SK-N-SH (cell line): ENCODE data around the gene ZSCAN25. TPM values are rescaled to one million over a fixed set of nuclear protein-coding genes. Genes with fewer than 3 reads are reported as not detected.

Source experiments
- CTCF ChIA-PET: fragments of 300-600, 350-600 bp; formaldehyde crosslinking; extraction: SDS; loops from one replicate; lab custom pipeline; 2021; lab: Yijun Ruan, JAX
- POLR2A ChIA-PET: fragments of 350-600 bp; sonication (Branson Sonifier 250); formaldehyde crosslinking; extraction: SDS; loops from one replicate; lab custom pipeline; 2020; ENCODE audit warnings: antibody characterized with exemption, inconsistent platforms; lab: Yijun Ruan, JAX
- DNase-seq: peaks from one replicate; pipeline ENCODE4 v3.0.0; 2012
- H2AFZ ChIP-seq: fragments of 200-600 bp; sonication (generic); 2 replicates; pipeline ENCODE4 v1.8.1; 2016; ENCODE audit warnings: antibody characterized with exemption, mild to moderate bottlenecking, low read depth
- H3F3A ChIP-seq: fragments of 200-600 bp; sonication (generic); replicated peaks from 2 replicates; pipeline ENCODE3; 2016; ENCODE audit warnings: antibody characterized with exemption, mild to moderate bottlenecking; ENCODE audit not compliant: insufficient read depth
- H3K27ac ChIP-seq, 2 experiments: fragments of 200-500 bp in 1 of 2; fragments of 200-600 bp in 1 of 2; sonication (Bioruptor generic) in 1 of 2; sonication (generic), shearing (Covaris generic) in 1 of 2; 2 replicates each; pipeline versions ENCODE4 v1.5.1 to v1.6.1; 2014 to 2016; ENCODE audit warnings: low read depth in 2 of 2, inconsistent platforms in 1 of 2, low read length in 1 of 2, mild to moderate bottlenecking in 1 of 2, mixed read lengths in 1 of 2
- H3K27me3 ChIP-seq: fragments of 200-600 bp; sonication (generic), shearing (Covaris generic); 2 replicates; pipeline ENCODE4 v1.6.1; 2016; ENCODE audit warnings: mixed run types; ENCODE audit not compliant: insufficient read depth
- H3K36me3 ChIP-seq, 2 experiments: fragments of 200-500 bp in 1 of 2; fragments of 200-600 bp in 1 of 2; sonication (Bioruptor generic) in 1 of 2; sonication (generic) in 1 of 2; replicated peaks in 1 of 2; 2 replicates each; pipeline versions ENCODE3 to v1.5.1; 2014 to 2016; ENCODE audit warnings: low read length in 1 of 2, mild to moderate bottlenecking in 1 of 2; ENCODE audit not compliant: insufficient read depth in 2 of 2, control insufficient read depth in 1 of 2
- H3K4me1 ChIP-seq, 2 experiments: fragments of 200-500 bp in 1 of 2; fragments of 200-600 bp in 1 of 2; sonication (Bioruptor generic) in 1 of 2; sonication (generic), shearing (Covaris generic) in 1 of 2; 2 replicates each; pipeline versions ENCODE4 v1.5.1 to v1.6.1; 2014 to 2016; ENCODE audit warnings: low read depth in 1 of 2, low read length in 1 of 2, mixed run types in 1 of 2; ENCODE audit not compliant: insufficient read depth in 2 of 2, control insufficient read depth in 1 of 2
- H3K4me2 ChIP-seq: fragments of 200-600 bp; sonication (generic), shearing (Covaris generic); 2 replicates; pipeline ENCODE4 v1.6.1; 2017; ENCODE audit warnings: mixed run types
- H3K4me3 ChIP-seq, 2 experiments: fragments of 200-500 bp in 1 of 2; fragments of 200-600 bp in 1 of 2; sonication (Bioruptor generic) in 1 of 2; sonication (generic), shearing (Covaris generic) in 1 of 2; 2 replicates each; pipeline versions ENCODE4 v1.5.1 to v1.8.1; 2014 to 2016; ENCODE audit warnings: low read depth in 2 of 2, inconsistent platforms in 1 of 2, low read length in 1 of 2, mild to moderate bottlenecking in 1 of 2, mixed read lengths in 1 of 2, moderate library complexity in 1 of 2
- H3K79me2 ChIP-seq: fragments of 200-600 bp; sonication (generic); 2 replicates; pipeline ENCODE4 v1.8.1; 2017; ENCODE audit warnings: mild to moderate bottlenecking; ENCODE audit not compliant: insufficient read depth
- H3K9ac ChIP-seq: fragments of 200-600 bp; sonication (generic); 2 replicates; pipeline ENCODE4 v1.6.1; 2017; ENCODE audit warnings: mixed run types
- H3K9me2 ChIP-seq: fragments of 200-600 bp; sonication (generic); 2 replicates; pipeline ENCODE4 v1.6.1; 2017; ENCODE audit warnings: mixed run types
- H3K9me3 ChIP-seq: fragments of 200-600 bp; sonication (generic); 2 replicates; pipeline ENCODE4 v1.6.1; 2017; ENCODE audit warnings: mixed run types, mild to moderate bottlenecking, moderate library complexity
- H4K20me1 ChIP-seq: fragments of 200-600 bp; sonication (generic); 2 replicates; pipeline ENCODE4 v1.6.1; 2017; ENCODE audit warnings: mild to moderate bottlenecking, mixed run types; ENCODE audit not compliant: insufficient read depth
- CTCF ChIP-seq: fragments of 200-600 bp; sonication (generic); IDR thresholded peaks from 2 replicates; pipeline ENCODE4 v1.6.1; 2017; ENCODE audit warnings: antibody characterized with exemption, mild to moderate bottlenecking, moderate library complexity
- ELF1 ChIP-seq: IDR thresholded peaks from 2 replicates; pipeline ENCODE4 v1.4.0; 2012
- EP300 ChIP-seq, 2 experiments: IDR thresholded peaks; 2 replicates each; pipeline versions ENCODE4 v1.4.0 to v1.6.1; 2012; ENCODE audit warnings: borderline replicate concordance in 1 of 2, low read depth in 1 of 2, low read length in 1 of 2
- GABPA ChIP-seq: IDR thresholded peaks from 2 replicates; pipeline ENCODE4 v1.4.0; 2012; ENCODE audit warnings: low read depth, mild to moderate bottlenecking
- GATA2 ChIP-seq: sonication (generic); formaldehyde crosslinking; IDR thresholded peaks from 2 replicates; pipeline ENCODE4 v1.5.0; 2020; ENCODE audit warnings: mild to moderate bottlenecking, missing genetic modification reagents
- MAX ChIP-seq: IDR thresholded peaks from 2 replicates; pipeline ENCODE4 v1.4.0; 2012; ENCODE audit warnings: low read depth
- MEF2A ChIP-seq: IDR thresholded peaks from 2 replicates; pipeline ENCODE4 v1.4.0; 2012; ENCODE audit warnings: low read depth, borderline replicate concordance
- NFIC ChIP-seq: IDR thresholded peaks from 2 replicates; pipeline ENCODE4 v1.4.0; 2012; ENCODE audit warnings: borderline replicate concordance
- NRF1 ChIP-seq: IDR thresholded peaks from 2 replicates; pipeline ENCODE4 v1.6.1; 2012; ENCODE audit warnings: low read depth, mild to moderate bottlenecking, low read length
- RAD21 ChIP-seq: IDR thresholded peaks from 2 replicates; pipeline ENCODE4 v1.6.1; 2012; ENCODE audit warnings: mild to moderate bottlenecking, low read length
- RXRA ChIP-seq: IDR thresholded peaks from 2 replicates; pipeline ENCODE4 v1.4.0; 2012; ENCODE audit warnings: low read depth, mild to moderate bottlenecking, borderline replicate concordance
- SIN3A ChIP-seq: IDR thresholded peaks from 2 replicates; pipeline ENCODE4 v1.6.1; 2012; ENCODE audit warnings: low read depth, mild to moderate bottlenecking, low read length, moderate library complexity, borderline replicate concordance
- SMC3 ChIP-seq: IDR thresholded peaks from 2 replicates; pipeline ENCODE4 v1.6.1; 2012; ENCODE audit warnings: low read depth, low read length, improper control_type of control experiment
- TEAD4 ChIP-seq: IDR thresholded peaks from 2 replicates; pipeline ENCODE4 v1.4.0; 2012; ENCODE audit warnings: mild to moderate bottlenecking, borderline replicate concordance; ENCODE audit not compliant: insufficient read depth
- USF1 ChIP-seq: IDR thresholded peaks from 2 replicates; pipeline ENCODE4 v1.4.0; 2012; ENCODE audit warnings: low read depth, borderline replicate concordance
- YY1 ChIP-seq: IDR thresholded peaks from 2 replicates; pipeline ENCODE4 v1.4.0; 2012; ENCODE audit warnings: low read depth, mild to moderate bottlenecking
- ZBTB33 ChIP-seq: IDR thresholded peaks from 2 replicates; pipeline ENCODE4 v1.4.0; 2012; ENCODE audit warnings: low read depth, borderline replicate concordance
- WGBS: methylation state at CpG from one replicate; pipeline ENCODE4 v1.1.6; 2017; ENCODE audit warnings: low lambda C conversion rate; 5-methylcytosine and 5-hydroxymethylcytosine counted together
- polyA plus RNA-seq, 3 experiments: library from polyadenylated mRNA; depleted of rRNA; stranded (reverse); fragments of >200 nt; gene quantifications; 2 replicates each; pipeline ENCODE4 v1.2.3, GENCODE V29; 2012
- TF ChIP-seq, protein P1 (sequence below): fragments of 150-350 bp; IDR thresholded peaks from 2 replicates; pipeline ENCODE4 v1.6.1; 2017; ENCODE audit warnings: antibody characterized with exemption, low read length, low read depth, borderline replicate concordance
- TF ChIP-seq, protein P2 (sequence below): IDR thresholded peaks from 2 replicates; pipeline ENCODE4; 2012
- TF ChIP-seq, protein P3 (sequence below): IDR thresholded peaks from 2 replicates; pipeline ENCODE4 v1.6.1; 2012; ENCODE audit warnings: mild to moderate bottlenecking, low read depth, low read length, moderate library complexity

Gene ZSCAN25
- polyA plus RNA-seq, 1 of the 3 experiments (the other 2 are of a cell fraction) = 14.9 TPM

DNA sequence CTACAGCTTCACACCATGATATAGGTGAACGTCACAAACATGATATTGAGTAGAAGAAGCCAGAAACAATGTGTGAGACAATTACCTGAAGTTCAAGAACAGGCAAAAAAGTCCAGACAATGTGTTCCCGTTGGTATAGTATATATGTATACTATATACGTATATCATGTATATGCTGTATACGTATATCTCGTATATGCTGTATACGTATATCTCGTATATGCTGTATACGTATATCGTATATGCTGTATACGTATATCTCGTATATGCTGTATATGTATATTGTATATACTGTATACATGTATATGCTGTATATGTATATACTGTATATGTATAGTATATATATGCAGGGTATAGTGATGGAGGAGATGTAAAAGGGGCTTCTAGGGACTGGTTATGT lies 10.8 kb downstream of the ZSCAN25 start:
- ChIA-PET POLR2A (no interaction called here), CTCF (interaction anchor here (1.0 kb wide), 2 partner anchors 11 to 12 kb away, joined by 4 to 6 read pairs; partner anchors contain the start of gene ZSCAN25)
- no peaks in the 10 kb centered on the region for H3K27me3 ChIP-seq
- peaks cover 69 to 95% of the 10 kb centered on the region in 2 experiments for H3K36me3 ChIP-seq
- H3K27ac ChIP-seq = no peak overlapping the region
- peaks cover 9% of the 10 kb centered on the region; the same call in 1 of the 2 replicates for H3K79me2 ChIP-seq
- peaks cover 12% of the 10 kb centered on the region for H3F3A ChIP-seq
- no peaks in the 10 kb centered on the region for H4K20me1 ChIP-seq
- WGBS = 95% methylated on average over 11 of the region's 11 CpGs
- no peaks in the 10 kb centered on the region for H3K9me2 ChIP-seq
- H3K4me2 ChIP-seq = no peak overlapping the region
- TF ChIP-seq GABPA = no peak
- TF ChIP-seq, protein P1, sequence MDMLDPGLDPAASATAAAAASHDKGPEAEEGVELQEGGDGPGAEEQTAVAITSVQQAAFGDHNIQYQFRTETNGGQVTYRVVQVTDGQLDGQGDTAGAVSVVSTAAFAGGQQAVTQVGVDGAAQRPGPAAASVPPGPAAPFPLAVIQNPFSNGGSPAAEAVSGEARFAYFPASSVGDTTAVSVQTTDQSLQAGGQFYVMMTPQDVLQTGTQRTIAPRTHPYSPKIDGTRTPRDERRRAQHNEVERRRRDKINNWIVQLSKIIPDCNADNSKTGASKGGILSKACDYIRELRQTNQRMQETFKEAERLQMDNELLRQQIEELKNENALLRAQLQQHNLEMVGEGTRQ = no peak
- TF ChIP-seq ELF1 = no peak
- TF ChIP-seq RXRA = no peak
- TF ChIP-seq, protein P2, sequence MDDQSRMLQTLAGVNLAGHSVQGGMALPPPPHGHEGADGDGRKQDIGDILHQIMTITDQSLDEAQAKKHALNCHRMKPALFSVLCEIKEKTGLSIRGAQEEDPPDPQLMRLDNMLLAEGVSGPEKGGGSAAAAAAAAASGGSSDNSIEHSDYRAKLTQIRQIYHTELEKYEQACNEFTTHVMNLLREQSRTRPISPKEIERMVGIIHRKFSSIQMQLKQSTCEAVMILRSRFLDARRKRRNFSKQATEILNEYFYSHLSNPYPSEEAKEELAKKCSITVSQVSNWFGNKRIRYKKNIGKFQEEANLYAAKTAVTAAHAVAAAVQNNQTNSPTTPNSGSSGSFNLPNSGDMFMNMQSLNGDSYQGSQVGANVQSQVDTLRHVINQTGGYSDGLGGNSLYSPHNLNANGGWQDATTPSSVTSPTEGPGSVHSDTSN = no peak
- TF ChIP-seq, protein P3, sequence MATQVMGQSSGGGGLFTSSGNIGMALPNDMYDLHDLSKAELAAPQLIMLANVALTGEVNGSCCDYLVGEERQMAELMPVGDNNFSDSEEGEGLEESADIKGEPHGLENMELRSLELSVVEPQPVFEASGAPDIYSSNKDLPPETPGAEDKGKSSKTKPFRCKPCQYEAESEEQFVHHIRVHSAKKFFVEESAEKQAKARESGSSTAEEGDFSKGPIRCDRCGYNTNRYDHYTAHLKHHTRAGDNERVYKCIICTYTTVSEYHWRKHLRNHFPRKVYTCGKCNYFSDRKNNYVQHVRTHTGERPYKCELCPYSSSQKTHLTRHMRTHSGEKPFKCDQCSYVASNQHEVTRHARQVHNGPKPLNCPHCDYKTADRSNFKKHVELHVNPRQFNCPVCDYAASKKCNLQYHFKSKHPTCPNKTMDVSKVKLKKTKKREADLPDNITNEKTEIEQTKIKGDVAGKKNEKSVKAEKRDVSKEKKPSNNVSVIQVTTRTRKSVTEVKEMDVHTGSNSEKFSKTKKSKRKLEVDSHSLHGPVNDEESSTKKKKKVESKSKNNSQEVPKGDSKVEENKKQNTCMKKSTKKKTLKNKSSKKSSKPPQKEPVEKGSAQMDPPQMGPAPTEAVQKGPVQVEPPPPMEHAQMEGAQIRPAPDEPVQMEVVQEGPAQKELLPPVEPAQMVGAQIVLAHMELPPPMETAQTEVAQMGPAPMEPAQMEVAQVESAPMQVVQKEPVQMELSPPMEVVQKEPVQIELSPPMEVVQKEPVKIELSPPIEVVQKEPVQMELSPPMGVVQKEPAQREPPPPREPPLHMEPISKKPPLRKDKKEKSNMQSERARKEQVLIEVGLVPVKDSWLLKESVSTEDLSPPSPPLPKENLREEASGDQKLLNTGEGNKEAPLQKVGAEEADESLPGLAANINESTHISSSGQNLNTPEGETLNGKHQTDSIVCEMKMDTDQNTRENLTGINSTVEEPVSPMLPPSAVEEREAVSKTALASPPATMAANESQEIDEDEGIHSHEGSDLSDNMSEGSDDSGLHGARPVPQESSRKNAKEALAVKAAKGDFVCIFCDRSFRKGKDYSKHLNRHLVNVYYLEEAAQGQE = no peak
- TF ChIP-seq NFIC = no peak
- no peak for TF ChIP-seq SIN3A
- no peak for TF ChIP-seq TEAD4
- TF ChIP-seq RAD21 = no peak
- no peak for TF ChIP-seq USF1
- no peak for TF ChIP-seq ZBTB33
- no peak for TF ChIP-seq EP300 (IDR thresholded peaks at IDR 0.05; ENCODE audit: borderline replicate concordance in 1 of 2, low read depth in 1 of 2, low read length in 1 of 2)
- no peak for TF ChIP-seq NRF1
- TF ChIP-seq YY1 = no peak
- no peak for TF ChIP-seq GATA2
- TF ChIP-seq CTCF = no peak
- no peak for TF ChIP-seq MAX
- no peak for TF ChIP-seq MEF2A
- no peak for TF ChIP-seq SMC3
- H3K4me3 ChIP-seq = no peak overlapping the region
- no peak for DNase-seq
- H3K9me3 ChIP-seq = no peaks in the 10 kb centered on the region
- H3K9ac ChIP-seq = no peak overlapping the region
- no peak overlapping the region for H2AFZ ChIP-seq
- H3K4me1 ChIP-seq = no peaks in the 10 kb centered on the region
